WTC11 (cell line): ENCODE measurements around the gene PGGHG. TPM values are rescaled to one million over a fixed set of nuclear protein-coding genes. Genes with fewer than 3 reads are reported as not detected.

Source experiments
- ATAC-seq: fragments of 200-7000 bp; cut with Tn5 transposase; 2 replicates; pipeline ENCODE4 v1.10.0; 2021; ENCODE audit warnings: mild to moderate bottlenecking, moderate library complexity
- CTCF ChIA-PET: fragments of 300-600 bp; sonication (Branson Sonifier 250); formaldehyde crosslinking; loops from one replicate; lab custom pipeline; 2021; ENCODE audit warnings: antibody characterized with exemption; lab: Charles Lee
- POLR2A ChIA-PET: fragments of 350-600 bp; sonication (Branson Sonifier 250); formaldehyde crosslinking; loops from one replicate; lab custom pipeline; 2021; ENCODE audit warnings: antibody characterized with exemption; lab: Charles Lee
- DNase-seq: peaks from one replicate; pipeline ENCODE4 v3.0.0; 2021; ENCODE audit warnings: low spot score
- H3K27ac Mint-ChIP-seq: 2 replicates; pipeline ENCODE4 v1.8.0; 2021; ENCODE audit warnings: mixed read lengths
- H3K27me3 Mint-ChIP-seq: 2 replicates; pipeline ENCODE4 v1.8.0; 2021; ENCODE audit warnings: low read depth, mild to moderate bottlenecking, moderate library complexity, mixed read lengths
- H3K36me3 Mint-ChIP-seq: 2 replicates; pipeline ENCODE4 v1.8.0; 2021; ENCODE audit warnings: mixed read lengths
- H3K4me1 Mint-ChIP-seq: 2 replicates; pipeline ENCODE4 v1.8.0; 2022; ENCODE audit warnings: mixed read lengths
- H3K4me3 Mint-ChIP-seq: 2 replicates; pipeline ENCODE4 v1.8.0; 2021; ENCODE audit warnings: mild to moderate bottlenecking, moderate library complexity, mixed read lengths
- H3K9me3 Mint-ChIP-seq: 2 replicates; pipeline ENCODE4 v1.8.0; 2021; ENCODE audit warnings: mixed read lengths
- CREM ChIP-seq: sonication (generic); formaldehyde crosslinking; IDR thresholded peaks from 2 replicates; pipeline ENCODE4 v1.8.1; 2022; ENCODE audit warnings: mild to moderate bottlenecking, missing genetic modification reagents, moderate library complexity
- ELF4 ChIP-seq: sonication (generic); formaldehyde crosslinking; IDR thresholded peaks from 2 replicates; pipeline ENCODE4 v1.8.1; 2022; ENCODE audit warnings: low read depth, mild to moderate bottlenecking, moderate library complexity, missing genetic modification reagents
- FOXJ3 ChIP-seq: sonication (generic); formaldehyde crosslinking; IDR thresholded peaks from 2 replicates; pipeline ENCODE4 v1.9.0; 2021; ENCODE audit warnings: missing genetic modification reagents, mild to moderate bottlenecking, borderline replicate concordance
- FOXK1 ChIP-seq: sonication (generic); formaldehyde crosslinking; IDR thresholded peaks from 2 replicates; pipeline ENCODE4 v1.8.0; 2022; ENCODE audit warnings: mild to moderate bottlenecking, moderate library complexity, missing genetic modification reagents
- HMGA2 ChIP-seq: fragments of 250-450 bp; sonication (Bioruptor Pico); IDR thresholded peaks from 2 replicates; pipeline ENCODE4 v1.4.0; 2021; ENCODE audit warnings: mild to moderate bottlenecking, moderate library complexity
- IRF2 ChIP-seq: sonication (generic); formaldehyde crosslinking; IDR thresholded peaks from 2 replicates; pipeline ENCODE4 v1.8.0; 2022; ENCODE audit warnings: low read depth, missing genetic modification reagents, borderline replicate concordance
- KAT7 ChIP-seq: sonication (generic); formaldehyde crosslinking; IDR thresholded peaks from 2 replicates; pipeline ENCODE4 v1.8.1; 2023; ENCODE audit warnings: missing genetic modification reagents, mild to moderate bottlenecking, borderline replicate concordance
- SOX15 ChIP-seq: fragments of 250-450 bp; sonication (Bioruptor Pico); IDR thresholded peaks from 2 replicates; pipeline ENCODE4 v1.9.0; 2021; ENCODE audit warnings: mild to moderate bottlenecking
- total RNA-seq: library from RNA; stranded (reverse); gene quantifications from 3 replicates; pipeline ENCODE4 v1.2.3, GENCODE V29; 2021
- TF ChIP-seq, protein P1 (sequence below): fragments of 250-450 bp; sonication (Bioruptor Pico); conservative IDR thresholded peaks from 2 replicates; pipeline ENCODE4 v1.9.0; 2021; ENCODE audit warnings: mild to moderate bottlenecking
- TF ChIP-seq, protein P2 (sequence below): sonication (generic); formaldehyde crosslinking; conservative IDR thresholded peaks from 2 replicates; pipeline ENCODE4 v1.8.1; 2023; ENCODE audit warnings: mild to moderate bottlenecking, low read depth, missing genetic modification reagents, moderate library complexity
- TF ChIP-seq, protein P3 (sequence below): sonication (generic); formaldehyde crosslinking; IDR thresholded peaks from 2 replicates; pipeline ENCODE4 v1.8.1; 2023; ENCODE audit warnings: mild to moderate bottlenecking, missing genetic modification reagents
- TF ChIP-seq, protein P4 (sequence below): sonication (generic); formaldehyde crosslinking; IDR thresholded peaks from 2 replicates; pipeline ENCODE4 v1.8.0; 2022; ENCODE audit warnings: mild to moderate bottlenecking, missing genetic modification reagents
- TF ChIP-seq, protein P5 (sequence below): sonication (generic); formaldehyde crosslinking; IDR thresholded peaks from 2 replicates; pipeline ENCODE4 v1.8.1; 2022; ENCODE audit warnings: mild to moderate bottlenecking, moderate library complexity, missing genetic modification reagents

The PGGHG gene
- total RNA-seq, 1 experiment from 2014 or later, result 74.9 TPM

DNA sequence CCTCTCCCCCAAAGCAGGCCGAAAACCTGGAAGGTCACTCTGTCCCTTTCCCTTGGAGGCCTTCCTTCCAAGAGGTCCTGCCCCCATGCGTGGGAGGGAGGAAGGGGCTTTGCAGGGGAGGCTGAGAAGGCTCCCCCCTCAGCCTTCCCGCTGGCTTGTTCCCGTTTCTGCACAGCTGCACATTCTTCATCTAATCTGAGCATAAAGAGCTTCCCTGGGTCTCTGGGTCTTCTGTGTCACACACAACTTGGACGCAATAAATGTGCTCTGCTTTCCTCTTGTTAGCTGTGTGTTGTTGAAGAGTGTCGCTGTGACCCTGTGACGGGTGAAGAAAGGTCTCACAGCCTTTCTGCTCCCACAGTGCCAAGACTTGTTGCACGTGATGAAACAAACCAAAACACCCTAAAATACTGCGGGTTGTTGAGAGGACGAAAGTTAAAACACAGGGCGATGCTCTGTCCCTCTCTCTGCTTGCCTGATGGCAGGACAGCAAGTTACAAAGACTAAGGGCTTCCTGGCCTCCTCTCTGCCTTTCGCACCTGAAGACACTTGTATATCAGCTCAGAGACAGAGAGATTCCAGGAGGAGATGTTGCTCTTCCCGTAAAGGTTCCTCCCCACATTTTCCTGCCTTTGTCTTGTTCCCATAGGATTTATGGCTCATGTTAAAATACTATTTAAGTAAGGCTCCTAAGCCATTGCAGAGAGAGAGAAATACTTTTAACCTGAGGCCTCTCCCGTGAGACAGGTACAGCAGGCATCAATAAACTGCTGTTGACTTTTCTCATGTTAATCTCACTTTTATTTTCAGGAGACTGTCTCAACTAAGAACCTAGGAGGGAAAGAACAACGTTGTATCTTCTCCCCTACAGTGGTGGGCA lies 47.1 kb downstream of the PGGHG start:
- peak overlapping the region; percentile 55 for H3K4me3 Mint-ChIP-seq
- peak overlapping the region; percentile 98 for H3K27ac Mint-ChIP-seq
- ATAC-seq, result peak; percentile 9
- DNase-seq, result no peak
- TF ChIP-seq, protein P1, sequence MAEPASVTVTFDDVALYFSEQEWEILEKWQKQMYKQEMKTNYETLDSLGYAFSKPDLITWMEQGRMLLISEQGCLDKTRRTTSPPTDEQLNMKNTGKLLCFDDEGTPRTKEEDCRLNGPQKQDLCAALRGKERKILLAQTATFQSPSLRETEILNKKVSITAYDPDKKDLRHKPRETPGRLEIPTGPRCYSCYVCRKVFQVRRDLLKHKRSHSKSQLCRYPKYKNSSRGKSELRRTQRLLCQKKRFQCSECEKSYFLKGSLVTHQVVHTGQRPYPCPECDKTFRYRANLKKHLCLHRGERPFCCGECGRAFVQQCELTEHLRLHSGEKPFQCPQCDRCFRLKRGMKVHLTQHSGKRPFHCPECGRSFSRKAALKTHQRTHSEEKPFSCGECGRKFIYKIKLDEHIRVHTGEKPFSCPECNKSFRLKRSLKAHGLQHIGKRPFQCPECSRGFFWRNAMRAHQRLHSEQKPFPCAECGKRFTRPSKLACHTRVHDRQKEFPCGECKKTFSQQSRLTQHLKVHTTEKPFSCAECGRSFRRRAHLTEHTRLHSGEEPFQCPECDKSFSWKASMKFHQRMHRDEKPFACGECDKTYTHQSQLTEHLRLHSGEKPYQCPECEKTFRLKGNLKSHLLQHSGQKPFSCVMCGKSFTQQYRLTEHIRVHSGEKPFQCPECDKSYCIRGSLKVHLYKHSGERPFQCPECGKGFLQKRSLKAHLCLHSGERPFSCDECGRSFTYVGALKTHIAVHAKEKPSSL (CRISPR knock-in tag), result no peak
- TF ChIP-seq, protein P2, sequence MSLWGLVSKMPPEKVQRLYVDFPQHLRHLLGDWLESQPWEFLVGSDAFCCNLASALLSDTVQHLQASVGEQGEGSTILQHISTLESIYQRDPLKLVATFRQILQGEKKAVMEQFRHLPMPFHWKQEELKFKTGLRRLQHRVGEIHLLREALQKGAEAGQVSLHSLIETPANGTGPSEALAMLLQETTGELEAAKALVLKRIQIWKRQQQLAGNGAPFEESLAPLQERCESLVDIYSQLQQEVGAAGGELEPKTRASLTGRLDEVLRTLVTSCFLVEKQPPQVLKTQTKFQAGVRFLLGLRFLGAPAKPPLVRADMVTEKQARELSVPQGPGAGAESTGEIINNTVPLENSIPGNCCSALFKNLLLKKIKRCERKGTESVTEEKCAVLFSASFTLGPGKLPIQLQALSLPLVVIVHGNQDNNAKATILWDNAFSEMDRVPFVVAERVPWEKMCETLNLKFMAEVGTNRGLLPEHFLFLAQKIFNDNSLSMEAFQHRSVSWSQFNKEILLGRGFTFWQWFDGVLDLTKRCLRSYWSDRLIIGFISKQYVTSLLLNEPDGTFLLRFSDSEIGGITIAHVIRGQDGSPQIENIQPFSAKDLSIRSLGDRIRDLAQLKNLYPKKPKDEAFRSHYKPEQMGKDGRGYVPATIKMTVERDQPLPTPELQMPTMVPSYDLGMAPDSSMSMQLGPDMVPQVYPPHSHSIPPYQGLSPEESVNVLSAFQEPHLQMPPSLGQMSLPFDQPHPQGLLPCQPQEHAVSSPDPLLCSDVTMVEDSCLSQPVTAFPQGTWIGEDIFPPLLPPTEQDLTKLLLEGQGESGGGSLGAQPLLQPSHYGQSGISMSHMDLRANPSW (CRISPR knock-in tag), result no peak
- no peak for TF ChIP-seq KAT7 (CRISPR knock-in tag)
- TF ChIP-seq, protein P3, sequence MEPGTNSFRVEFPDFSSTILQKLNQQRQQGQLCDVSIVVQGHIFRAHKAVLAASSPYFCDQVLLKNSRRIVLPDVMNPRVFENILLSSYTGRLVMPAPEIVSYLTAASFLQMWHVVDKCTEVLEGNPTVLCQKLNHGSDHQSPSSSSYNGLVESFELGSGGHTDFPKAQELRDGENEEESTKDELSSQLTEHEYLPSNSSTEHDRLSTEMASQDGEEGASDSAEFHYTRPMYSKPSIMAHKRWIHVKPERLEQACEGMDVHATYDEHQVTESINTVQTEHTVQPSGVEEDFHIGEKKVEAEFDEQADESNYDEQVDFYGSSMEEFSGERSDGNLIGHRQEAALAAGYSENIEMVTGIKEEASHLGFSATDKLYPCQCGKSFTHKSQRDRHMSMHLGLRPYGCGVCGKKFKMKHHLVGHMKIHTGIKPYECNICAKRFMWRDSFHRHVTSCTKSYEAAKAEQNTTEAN (CRISPR knock-in tag), result no peak
- TF ChIP-seq, all 79 proteins: peak for 0
- Mint-ChIP-seq H3K9me3 (peaks cover 19% of the 10 kb centered on the region), H3K4me1 (peaks cover 54% of the 10 kb centered on the region), H3K36me3 (peaks cover 24% of the 10 kb centered on the region), H3K27me3 (peaks cover 10% of the 10 kb centered on the region)
- ChIA-PET POLR2A (no interaction called here), CTCF (interaction anchor here (0.9 to 1.3 kb wide), 2 partner anchors 20 to 85 kb away, joined by 4 to 6 read pairs; no protein-coding TSS in a partner anchor)

DNA sequence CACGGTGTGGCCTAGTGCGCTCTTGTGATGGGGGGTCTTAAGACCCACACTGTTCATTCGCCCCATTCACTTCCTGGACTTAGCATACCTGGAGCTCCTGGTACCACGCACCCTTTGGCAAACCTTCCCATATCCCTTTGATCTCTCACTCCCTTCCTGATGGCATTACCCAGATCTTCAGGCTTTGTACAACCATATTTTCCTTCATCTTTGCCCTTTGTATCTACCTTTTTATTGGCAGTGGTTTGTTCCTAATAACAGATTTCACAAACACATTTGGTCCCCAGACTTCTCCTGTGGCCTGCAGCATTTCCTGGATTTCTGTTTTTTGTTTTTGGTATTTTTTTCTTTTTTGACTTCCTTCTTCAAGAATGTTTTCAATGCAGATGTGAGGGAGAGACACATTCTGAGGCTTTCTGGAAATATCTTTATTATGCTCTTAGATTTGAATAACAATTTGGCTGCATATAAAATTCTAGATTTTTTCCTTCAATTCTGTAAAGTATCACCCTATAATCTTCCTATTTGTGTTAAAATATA lies 47.8 kb downstream of the PGGHG start:
- no peak overlapping the region for H3K4me3 Mint-ChIP-seq
- peaks cover 61% of the 10 kb centered on the region for H3K4me1 Mint-ChIP-seq
- no peak for DNase-seq
- POLR2A ChIA-PET, result interaction anchor here (1.1 kb wide), 1 partner anchor 49 kb away, joined by 4 read pairs; no protein-coding TSS in a partner anchor
- ATAC-seq, result no peak
- H3K27me3 Mint-ChIP-seq, result peaks cover 10% of the 10 kb centered on the region
- no peak for TF ChIP-seq IRF2 (CRISPR knock-in tag)
- no peak for TF ChIP-seq CREM (CRISPR knock-in tag)
- no peak for TF ChIP-seq FOXJ3 (CRISPR knock-in tag)
- no peak for TF ChIP-seq HMGA2 (CRISPR knock-in tag)
- TF ChIP-seq, protein P4, sequence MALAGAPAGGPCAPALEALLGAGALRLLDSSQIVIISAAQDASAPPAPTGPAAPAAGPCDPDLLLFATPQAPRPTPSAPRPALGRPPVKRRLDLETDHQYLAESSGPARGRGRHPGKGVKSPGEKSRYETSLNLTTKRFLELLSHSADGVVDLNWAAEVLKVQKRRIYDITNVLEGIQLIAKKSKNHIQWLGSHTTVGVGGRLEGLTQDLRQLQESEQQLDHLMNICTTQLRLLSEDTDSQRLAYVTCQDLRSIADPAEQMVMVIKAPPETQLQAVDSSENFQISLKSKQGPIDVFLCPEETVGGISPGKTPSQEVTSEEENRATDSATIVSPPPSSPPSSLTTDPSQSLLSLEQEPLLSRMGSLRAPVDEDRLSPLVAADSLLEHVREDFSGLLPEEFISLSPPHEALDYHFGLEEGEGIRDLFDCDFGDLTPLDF (CRISPR knock-in tag), result no peak
- no peak for TF ChIP-seq SOX15
- TF ChIP-seq FOXK1 (CRISPR knock-in tag), result no peak
- no peak for TF ChIP-seq ELF4 (CRISPR knock-in tag)
- TF ChIP-seq, protein P5, sequence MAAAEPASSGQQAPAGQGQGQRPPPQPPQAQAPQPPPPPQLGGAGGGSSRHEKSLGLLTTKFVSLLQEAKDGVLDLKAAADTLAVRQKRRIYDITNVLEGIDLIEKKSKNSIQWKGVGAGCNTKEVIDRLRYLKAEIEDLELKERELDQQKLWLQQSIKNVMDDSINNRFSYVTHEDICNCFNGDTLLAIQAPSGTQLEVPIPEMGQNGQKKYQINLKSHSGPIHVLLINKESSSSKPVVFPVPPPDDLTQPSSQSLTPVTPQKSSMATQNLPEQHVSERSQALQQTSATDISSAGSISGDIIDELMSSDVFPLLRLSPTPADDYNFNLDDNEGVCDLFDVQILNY (CRISPR knock-in tag), result no peak
- CTCF ChIA-PET, result interaction anchor here (1.3 kb wide), 1 partner anchor 86 kb away, joined by 4 read pairs; no protein-coding TSS in a partner anchor
- H3K36me3 Mint-ChIP-seq, result peaks cover 16% of the 10 kb centered on the region
- peaks cover 17% of the 10 kb centered on the region for H3K9me3 Mint-ChIP-seq
- peak overlapping the region; percentile 98 for H3K27ac Mint-ChIP-seq
